Stimulated activated CD4-positive, alpha-beta T cell treated with anti-CD3 and anti-CD28 coated beads, TNF-alpha, amount 100 ng/mL, for 24 hours (primary cell): ENCODE results near the gene RAN.
A peak's percentile ranks its signal among the peaks of the same experiment; 100 is the strongest.
"Not testable (repeated sequence)": the region's sequence is repeated elsewhere in the genome, so short reads cannot be mapped to it uniquely, and the experiment has no call there.

ENCODE experiments used
- DNase-seq, 3 experiments: peaks; one replicate each; pipeline ENCODE4 v3.0.0-alpha.2; 2020; ENCODE audit warnings: low read depth in 3 of 3

Gene RAN

DNA sequence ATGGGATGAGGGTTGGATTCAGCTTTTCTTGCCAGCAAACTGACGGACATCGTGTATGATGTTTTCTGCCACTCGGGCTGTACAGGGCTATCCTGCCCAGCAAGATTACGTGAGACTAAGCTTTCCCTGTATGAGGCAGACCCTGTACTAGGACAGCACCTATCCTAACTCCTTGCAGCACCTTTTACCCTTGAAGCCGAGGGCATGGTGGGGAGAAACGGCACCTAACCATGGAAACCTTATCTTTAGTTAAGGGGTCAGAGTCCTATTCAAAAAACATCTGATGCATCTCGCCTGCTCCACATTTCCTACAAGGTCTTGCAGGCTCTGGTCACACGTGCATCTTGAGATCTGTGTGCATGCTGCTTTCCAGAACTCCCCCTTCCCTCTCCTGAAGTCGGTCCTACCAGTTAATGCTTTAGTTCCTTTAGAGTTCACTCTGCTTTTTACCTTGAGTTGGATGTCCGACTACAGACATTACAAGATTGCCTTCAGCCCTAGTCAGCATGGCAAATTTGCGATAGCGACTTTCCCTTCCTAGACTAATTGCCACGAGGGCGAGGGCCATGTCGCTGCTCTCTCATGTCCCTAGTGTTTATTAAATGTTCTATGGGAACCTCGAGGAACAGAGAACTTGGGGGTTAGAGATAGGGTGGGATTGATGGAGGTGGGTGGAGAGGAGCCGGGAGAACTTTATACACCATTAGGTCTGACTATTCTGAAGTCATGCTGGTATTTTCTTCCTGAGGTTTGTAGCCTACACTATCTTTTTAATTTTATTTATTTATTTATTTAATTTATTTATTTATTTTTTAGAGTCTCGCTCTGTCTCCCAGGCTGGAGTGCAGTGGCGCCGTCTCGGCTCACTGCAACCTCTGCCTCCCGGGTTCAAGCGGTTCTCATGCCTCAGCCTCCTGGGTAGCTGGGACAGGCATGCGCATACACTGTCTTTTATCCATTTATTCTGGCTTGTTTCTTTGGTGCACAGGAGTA, 6.6 kb downstream of the RAN start:
- DNase-seq: no peak

DNA sequence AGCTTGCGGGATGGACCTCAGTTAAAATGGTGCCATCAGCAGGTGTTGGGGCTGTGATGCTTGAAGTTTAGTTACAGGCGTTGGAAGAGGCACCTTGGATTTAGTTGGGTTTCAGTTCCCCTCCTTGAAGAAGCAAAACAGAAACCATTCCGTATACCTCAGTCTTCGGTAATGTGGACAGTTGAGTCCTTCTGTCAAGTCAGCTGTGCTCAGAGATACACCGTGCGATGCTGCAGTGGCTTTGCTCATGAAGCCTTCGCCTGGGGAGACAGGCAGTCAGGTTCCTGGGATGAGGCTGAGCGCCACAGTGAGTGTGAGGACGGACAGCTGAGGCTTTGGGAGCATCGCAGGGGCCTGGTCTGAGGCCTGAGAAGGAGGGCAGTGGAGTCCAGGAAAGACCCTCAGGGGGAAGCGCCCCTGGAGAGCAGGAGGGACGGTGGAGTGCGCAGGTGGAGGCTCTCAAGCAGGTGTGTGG, 7.4 kb downstream of the RAN start:
- DNase-seq: no peak

DNA sequence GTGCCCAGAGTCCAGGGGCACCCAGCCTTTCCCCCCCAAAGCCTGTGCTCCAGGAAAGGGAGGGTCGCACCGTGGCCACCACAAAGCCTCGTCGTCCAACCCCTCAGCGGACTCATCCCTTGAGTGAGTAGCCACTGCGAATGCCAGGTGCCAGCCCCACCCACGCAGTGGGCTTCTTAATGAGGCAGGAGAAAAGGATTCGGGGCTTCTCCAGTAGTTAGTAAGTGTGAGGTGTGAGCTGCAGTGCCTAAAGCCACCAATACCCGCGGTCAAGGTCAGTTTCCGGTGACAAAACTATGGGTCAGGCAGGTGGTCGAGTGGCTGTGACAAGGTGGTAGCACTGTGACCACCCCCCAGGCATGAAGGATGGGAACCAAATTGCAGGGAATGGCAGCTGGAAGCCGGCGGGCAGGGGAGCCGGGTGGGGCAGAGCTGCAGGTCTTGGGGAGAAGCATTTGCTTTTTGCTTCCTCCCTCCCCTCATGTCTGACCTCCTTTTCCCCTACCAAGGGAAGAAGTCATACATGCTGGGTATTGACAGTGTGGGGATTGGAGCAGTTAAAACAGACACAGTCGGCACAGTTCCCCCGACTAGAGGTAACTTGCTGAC, 8.0 kb downstream of the RAN start:
- DNase-seq: no peak

DNA sequence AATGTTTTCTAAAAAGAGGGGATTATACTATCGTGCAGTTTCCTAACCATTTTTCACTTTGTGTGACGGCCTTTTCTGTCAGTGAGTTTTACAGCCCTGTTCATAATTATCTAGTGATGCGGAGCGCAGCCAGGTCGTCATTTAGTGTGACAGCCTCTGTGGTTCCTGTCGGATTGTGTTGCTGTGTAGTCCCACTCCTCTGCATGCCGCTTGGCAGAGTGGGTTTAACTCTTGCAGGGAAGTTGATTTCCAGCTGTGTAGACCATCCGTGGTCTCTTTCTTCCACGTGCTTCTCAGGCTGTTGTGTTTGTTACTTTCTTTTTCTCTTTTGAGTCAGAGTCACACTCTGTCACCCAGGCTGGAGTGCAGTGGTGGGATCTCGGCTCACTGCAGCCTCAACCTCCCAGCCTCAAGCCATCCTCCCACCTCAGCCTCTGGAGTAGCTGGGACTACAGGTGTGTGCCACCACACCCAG, 8.6 kb downstream of the RAN start:
- DNase-seq: no peak

DNA sequence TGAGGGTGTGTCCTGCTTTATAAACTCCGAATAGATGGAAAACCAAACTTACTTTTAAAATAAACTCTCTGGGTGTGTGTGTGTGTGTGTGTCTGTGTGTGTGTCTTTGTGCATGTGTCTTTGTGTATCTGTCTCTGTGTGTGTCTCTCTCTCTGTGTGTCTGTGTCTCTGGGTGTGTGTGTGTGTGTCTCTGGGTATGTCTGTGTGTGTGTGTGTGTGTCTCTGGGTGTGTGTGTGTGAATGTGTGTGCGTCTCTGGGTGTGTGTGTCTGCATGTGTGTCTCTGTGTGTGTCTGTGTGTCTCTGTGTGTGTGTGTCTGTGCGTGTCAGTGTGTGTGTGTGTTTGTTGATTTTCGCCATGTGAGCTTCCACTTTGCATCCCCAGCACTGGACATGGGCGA, 9.2 kb downstream of the RAN start:
- DNase-seq: no peak

DNA sequence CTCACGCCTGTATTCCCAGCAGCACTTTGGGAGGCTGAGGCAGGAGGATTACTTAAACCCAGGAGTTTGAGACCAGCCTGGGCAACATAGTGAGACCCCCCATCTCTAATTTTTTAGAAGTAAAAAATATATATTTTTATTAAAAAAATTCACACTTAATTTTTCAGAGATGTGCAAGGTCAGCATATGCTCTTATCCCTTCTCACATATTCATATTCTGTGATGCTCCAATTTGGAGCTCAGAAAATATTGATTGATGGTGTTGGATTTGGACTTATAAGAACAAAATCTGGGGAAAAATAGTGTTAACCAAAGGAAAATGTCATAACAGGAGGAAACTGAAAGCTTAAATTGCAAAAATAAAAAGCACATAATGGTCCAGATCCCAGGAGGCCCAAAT, 9.7 kb downstream of the RAN start:
- DNase-seq: no peak

DNA sequence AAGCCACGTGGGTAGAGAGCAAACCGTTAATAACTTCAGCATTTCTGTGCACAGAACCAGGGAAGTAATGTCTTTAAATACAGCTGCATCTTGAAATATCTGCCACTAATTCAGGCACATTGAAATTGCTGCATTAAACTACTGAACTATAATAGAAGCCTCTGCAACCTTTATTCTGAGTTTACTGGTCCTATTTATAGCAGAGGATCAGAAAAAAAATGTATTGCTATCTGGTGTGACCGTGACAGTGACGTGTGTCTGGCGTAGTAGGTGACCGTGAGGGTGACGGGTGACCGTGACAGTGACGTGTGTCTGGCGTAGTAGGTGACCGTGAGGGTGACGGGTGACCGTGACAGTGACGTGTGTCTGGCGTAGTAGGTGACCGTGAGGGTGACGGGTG, 15.3 kb downstream of the RAN start:
- DNase-seq: not testable (repeated sequence)

DNA sequence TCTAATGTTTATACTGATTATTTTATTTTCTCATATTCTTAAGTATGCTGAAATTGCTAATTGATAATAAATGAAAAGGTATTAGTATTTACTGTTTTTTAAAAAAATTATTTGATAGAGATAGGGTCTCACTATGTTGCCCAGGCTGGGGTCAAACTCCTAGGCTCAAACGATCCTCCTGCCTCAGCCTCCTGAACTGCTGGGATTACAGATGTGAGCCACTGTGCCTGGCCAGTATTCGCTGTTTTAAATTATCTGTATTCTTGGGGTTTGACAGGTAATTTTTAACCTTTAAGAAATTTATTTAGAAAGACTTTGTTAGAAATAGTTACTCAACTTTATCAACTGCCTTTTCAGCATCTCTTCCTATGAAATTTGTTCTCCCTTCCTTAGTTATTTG, 32.2 kb downstream of the RAN start:
- DNase-seq: no peak

DNA sequence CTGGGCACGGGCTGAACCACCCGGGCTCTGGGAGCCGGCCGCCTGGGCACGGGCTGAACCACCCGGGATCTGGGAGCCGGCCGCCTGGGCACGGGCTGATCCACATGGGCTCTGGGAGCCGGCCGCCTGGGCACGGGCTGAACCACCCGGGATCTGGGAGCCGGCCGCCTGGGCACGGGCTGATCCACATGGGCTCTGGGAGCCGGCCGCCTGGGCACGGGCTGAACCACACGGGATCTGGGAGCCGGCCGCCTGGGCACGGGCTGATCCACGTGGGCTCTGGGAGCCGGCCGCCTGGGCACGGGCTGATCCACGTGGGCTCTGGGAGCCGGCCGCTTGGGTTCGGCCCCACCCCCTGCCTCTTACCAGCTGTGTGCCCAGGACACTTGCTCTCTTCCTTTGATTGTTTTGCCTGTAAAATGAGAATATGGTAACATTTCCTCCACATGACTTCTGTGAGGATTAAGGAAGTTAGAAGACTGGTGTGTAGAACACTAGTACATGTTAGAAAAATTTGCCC, 33.1 kb downstream of the RAN start:
- DNase-seq: not testable (repeated sequence)

DNA sequence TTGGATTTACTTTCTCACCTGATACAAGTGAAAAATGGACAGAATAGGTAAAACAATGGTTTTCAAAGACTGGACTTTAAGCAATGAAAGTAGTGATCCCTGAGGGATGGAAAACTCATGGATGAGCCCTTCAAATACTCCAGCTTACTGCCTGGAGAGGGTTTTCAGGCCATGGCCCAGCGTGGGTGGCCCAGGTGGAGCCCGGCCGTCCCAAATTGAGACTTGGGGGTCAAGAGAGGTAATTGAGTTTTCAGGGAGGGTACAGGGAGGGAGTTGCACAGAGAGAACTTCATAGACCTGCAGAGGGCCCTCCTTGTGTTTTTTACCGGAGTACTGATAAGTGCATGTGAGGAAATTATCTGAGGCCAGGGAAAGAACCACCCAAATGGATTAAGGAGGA, 37.2 kb downstream of the RAN start:
- no peak for DNase-seq

DNA sequence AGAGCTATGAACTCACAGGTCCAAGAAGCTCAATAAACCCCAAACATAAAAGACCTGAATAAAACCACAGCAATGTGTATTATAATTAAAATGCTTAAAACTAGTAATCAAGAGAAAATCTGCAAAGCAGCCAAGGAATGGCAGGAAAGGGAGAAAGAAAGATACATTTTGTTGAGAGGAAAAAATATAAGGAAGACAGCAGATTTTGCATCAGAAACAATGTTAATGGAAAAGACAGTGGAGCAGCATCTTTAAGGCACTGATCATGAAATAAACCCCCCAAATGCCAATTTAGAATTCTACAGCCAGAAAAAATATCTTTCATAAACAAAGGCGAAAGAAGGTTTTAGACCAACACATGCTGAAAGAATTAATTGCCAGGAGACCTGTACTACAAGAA, 39.3 kb downstream of the RAN start:
- no peak for DNase-seq

DNA sequence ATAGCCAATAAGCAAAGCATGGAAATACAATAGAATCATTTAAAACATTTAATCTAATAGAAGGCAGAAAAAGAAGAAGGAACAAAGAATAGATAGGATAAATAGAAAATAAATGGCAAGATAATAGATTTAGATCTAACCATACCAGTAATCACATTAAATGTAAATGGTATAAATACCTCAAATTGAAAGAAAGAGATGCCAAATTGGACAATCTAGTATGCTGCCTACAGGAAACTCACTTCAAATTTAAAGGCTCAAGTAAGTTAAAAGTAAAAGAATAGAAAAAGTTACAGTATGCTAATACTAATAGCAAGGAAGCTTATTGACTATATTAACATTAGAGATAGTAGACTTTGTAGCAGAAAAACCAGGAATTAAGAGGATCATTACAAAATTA, 40.1 kb downstream of the RAN start:
- DNase-seq: no peak

DNA sequence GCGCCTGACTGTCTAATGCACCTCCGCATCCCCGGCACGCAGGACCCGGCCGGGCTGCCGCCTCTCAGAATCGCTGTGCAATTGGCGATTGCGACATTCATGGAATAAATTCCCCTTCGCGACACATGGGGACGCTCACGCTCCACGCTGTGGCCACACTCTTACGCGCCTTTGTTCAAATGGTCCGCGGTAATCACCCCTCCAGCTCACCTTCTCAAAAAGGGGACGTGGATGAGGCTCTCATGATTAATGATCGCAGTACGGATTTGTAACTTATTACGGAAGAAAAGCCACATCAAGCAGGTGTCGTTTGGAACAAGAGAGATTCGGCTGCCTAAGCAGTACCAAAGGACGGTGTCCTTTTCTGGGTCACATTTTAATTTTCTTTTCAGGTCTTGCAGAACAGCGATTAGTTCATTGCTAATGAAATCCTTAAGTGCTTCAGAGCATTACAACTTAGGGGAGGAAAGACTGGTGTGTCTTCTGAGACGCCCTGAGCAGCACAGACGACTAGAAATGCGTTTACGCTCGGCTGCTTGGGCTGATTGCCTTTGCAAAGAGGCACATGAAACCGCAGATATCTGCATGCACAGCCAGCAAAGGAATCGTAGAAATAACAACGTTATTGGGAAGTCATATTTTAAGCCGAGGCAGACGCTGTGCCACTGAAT, 44.5 kb downstream of the RAN start:
- peak in 1 of 3 experiments; percentile 11 for DNase-seq

DNA sequence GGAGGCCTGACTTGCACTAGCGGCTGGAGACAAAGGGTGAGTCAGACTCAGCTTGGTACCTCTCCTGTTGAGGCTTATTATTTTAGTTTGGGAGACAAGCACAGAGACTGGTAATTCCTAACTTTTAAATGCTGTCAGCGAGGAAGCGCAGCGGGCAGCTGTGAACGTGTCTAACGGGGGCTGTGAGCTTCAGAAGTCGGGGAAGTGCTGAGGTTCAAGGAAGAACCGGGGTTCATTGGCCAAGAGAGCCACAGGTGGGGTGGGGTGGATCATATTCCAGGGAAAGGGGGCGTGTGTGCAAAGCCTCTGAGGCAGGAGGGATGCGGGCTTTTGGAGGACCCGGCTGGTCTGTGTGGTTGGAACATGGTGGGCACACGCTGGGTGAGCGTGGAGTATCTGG, 45.7 kb downstream of the RAN start:
- DNase-seq: no peak

DNA sequence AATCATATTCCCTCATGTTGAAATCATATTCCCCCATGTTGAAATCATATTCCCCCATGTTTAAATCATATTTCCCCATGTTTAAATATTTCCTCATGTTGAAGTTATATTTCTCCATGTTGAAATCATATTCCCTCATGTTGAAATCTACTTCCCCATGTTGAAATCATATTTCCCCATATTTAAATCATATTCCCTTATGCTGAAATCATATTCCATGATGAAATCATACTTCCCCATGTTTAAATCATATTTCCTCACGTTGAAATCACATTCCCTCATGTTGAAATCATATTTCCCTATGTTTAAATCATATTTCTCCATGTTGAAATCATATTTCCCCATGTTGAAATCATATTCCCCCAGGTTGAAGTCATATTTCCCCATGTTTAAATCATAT, 47.2 kb downstream of the RAN start:
- DNase-seq: no peak

DNA sequence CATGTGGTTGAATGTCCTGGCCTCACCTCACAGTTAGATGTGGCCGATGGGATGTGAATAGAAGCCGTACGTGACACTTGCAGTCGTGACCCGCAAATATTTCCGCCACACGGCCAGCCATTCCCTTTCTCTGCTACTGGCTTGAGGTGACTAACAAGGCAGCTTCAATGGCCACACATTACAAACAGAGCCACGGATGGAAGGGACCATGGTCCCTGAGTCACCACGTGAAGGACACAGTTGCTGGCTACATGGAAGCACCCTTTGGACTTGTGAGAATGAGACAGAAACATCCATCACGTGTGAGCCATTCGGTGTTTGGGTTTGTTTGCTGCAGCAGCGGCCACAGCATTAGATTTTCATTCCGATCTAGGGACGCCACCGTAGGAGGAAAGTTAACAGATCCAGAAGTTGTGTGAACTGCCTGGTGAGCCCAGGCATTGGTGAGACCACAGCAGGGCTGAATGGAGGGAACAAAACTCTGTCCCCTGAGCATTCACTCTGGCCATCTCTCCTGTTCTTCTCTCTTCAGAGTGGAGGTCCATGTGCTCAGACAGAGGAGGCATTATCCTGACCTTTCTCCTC, 48.3 kb downstream of the RAN start:
- DNase-seq: no peak

DNA sequence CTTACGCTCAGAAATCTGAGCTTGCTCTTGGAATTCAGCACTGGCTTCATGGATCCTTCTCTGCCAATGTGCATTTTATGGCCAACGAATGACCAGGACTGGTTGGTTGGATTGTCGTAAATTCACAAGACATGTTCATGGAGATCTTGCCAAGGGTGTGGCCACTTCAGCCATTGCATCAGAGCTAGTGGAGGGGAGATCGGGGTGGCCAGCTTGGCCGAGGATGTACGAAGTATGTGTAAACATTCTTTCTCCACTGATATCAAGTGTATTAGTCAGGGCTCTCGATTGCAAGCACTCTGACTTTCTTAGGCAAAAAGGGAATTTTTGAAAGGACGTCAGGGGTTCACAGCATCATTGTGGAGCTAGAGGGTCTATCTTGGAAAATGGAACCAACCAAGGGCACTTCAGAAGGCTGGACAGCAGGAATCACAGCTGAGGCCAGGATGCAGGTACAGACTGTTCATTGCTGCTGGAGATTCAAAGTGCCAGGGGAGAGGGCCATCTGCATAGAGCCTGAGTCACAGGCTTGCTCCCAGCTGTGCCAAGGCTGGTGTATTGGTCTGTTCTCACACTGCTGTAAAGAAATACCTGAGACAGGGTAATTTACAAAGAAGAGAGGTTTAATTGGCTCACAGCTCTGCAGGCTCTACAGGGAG, 49.0 kb downstream of the RAN start:
- DNase-seq: no peak

DNA sequence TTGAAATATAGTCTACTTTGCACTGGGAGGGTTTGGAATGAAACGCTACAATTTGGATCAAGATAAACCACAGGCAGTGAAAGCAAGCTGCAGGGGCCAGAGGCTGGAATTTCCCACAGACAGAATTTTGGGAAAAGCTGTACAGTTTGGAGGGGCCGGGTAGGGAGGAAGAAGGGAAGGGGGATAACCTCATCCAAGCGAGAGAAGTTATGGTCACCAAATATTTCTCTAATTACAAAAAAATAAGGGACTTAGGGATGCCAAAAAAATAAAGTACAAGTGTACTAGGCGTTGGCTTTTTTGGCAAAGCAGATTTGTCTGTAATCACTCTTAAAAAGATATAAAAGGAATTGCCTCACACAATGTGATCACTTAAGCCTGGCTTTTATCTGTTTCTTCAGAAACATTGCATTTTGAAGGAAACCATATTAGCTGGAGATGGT, 50.7 kb downstream of the RAN start:
- no peak for DNase-seq

DNA sequence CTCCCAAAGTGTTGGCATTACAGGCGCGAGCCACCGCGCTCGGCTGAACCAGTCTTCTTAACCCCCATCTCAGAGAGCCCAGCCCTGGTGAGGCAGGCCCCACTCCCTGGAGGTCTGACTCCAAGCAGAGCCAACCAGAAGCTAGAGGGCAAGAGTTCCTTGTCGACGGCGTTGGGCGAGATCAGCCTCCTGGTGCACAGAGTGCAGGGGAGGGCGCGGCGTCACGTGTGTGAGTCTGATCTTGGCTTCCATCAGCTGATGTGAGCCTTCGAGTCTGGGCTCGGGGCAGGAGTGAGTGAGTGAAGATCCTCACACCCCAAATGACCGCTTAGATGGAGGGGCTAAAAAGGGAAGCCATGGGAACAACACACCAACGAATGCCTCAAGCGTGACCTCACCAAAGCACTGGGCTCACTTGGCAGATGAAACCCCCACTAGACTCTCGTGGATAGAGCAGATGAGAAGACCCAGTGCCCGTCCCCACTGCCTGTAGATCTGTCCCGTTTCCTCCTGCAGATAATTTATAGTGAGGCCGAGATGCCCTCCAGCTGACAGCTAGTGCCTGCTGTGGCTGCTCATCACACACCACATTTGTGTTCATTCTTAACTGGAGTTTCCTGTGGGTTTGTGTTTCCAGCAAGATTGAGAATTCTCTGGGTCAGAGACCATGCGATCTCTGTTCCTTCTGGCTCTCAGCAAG, 53.2 kb downstream of the RAN start:
- no peak for DNase-seq

DNA sequence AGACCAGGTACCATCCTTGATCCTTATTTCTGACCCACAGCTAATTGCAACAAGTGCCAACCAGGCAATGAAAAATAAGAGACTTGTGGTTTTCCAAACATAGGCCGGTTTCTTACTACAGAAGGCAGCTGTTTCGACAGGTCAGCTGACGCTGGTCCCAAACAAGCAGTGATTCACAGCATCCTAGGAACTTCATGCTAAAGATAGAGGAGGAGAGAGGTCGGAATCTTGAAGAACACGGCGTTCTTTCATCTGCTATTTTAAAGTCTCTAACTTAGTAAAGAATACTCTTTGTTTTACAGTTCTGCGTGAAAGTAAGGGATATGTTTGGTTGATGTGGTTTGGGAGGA, 53.8 kb downstream of the RAN start:
- no peak for DNase-seq
